WERI-Rb-1 (cell line): ENCODE measurements around the gene MED13.

Source experiments
- DNase-seq: peaks from one replicate; pipeline ENCODE4 v3.0.0-alpha.2; 2020
- H3K27ac ChIP-seq: fragments of 250-450 bp; sonication (Bioruptor Pico); 2 replicates; pipeline ENCODE4 v1.5.1; 2020; ENCODE audit warnings: mild to moderate bottlenecking, moderate library complexity
- H3K27me3 ChIP-seq: fragments of 250-450 bp; sonication (Bioruptor Pico); 2 replicates; pipeline ENCODE4 v1.5.1; 2021; ENCODE audit warnings: mild to moderate bottlenecking, low read depth, moderate library complexity; ENCODE audit not compliant: insufficient read depth, severe bottlenecking
- H3K36me3 ChIP-seq: fragments of 250-450 bp; sonication (Bioruptor Pico); 2 replicates; pipeline ENCODE4 v1.5.1; 2020; ENCODE audit warnings: mild to moderate bottlenecking, moderate library complexity
- H3K4me3 ChIP-seq: 2 replicates; pipeline ENCODE4 v1.5.1; 2011; ENCODE audit warnings: low read depth, mild to moderate bottlenecking, control low read depth, low read length
- H3K9me3 ChIP-seq: fragments of 250-450 bp; sonication (Bioruptor Pico); 2 replicates; pipeline ENCODE4 v1.5.1; 2021; ENCODE audit warnings: mild to moderate bottlenecking, moderate library complexity; ENCODE audit not compliant: severe bottlenecking
- TF ChIP-seq, protein P1 (sequence below): IDR thresholded peaks from 2 replicates; pipeline ENCODE4 v1.5.1; 2011; ENCODE audit warnings: low read depth, mild to moderate bottlenecking, control low read depth, inconsistent platforms, low read length

Gene MED13

DNA sequence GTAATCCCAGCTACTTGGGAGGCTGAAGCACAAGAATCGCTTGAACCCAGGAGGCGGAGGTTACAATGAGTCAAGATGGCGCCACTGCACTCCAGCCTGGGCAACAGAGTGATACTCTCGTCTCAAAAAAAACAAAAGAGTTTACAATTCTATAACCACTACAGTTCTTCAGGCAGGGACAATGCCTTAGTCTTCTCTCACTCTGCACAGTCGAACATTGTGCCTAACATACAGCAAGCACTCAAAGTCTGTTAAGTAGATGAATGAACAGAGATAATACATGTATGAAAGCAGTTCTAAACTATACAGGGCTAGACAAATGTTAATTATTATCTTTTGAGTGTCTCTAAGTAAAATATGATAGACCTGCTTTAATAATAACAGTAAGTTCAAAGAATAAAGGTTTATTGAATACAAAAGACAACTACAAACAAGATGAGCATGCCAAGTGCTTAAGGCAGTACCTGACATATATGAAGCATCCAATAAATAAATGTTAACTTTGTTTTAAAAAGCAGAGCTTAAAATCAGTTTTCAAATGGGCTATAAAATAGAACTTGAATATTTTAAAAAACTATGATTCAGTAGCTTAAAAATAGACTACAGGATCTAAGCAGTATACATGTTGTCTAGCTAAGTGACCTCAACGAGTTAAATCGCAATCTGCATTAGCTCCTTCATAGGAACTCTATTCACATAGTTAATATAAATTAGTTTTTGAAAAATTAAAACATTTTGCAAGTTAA is 156.6 kb downstream of the MED13 start:
- no peak for DNase-seq
- no peak overlapping the region for H3K4me3 ChIP-seq
- H3K36me3 ChIP-seq: peaks cover 83% of the 10 kb centered on the region
- H3K27ac ChIP-seq: no peak overlapping the region
- H3K27me3 ChIP-seq: no peaks in the 10 kb centered on the region
- TF ChIP-seq, protein P1, sequence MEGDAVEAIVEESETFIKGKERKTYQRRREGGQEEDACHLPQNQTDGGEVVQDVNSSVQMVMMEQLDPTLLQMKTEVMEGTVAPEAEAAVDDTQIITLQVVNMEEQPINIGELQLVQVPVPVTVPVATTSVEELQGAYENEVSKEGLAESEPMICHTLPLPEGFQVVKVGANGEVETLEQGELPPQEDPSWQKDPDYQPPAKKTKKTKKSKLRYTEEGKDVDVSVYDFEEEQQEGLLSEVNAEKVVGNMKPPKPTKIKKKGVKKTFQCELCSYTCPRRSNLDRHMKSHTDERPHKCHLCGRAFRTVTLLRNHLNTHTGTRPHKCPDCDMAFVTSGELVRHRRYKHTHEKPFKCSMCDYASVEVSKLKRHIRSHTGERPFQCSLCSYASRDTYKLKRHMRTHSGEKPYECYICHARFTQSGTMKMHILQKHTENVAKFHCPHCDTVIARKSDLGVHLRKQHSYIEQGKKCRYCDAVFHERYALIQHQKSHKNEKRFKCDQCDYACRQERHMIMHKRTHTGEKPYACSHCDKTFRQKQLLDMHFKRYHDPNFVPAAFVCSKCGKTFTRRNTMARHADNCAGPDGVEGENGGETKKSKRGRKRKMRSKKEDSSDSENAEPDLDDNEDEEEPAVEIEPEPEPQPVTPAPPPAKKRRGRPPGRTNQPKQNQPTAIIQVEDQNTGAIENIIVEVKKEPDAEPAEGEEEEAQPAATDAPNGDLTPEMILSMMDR: no peak
- H3K9me3 ChIP-seq: no peaks in the 10 kb centered on the region

DNA sequence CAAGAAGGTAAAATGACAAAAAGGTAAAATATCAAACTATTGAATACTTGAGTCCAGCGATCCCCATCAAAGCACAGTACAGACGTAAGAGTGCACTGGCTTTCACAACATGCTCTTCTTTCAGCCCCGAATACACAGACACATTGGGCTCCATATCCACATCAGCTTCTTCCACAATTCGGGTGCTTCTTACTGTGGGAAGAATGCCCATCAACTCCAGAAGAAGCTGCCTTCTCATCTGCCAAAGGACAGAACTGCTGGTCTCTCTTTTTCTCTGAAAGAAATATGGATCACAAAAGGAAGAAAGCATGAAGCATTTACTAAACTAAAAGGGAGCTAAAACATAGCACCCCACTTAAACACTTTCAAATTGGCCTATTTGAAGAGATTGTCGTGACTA is 157.7 kb downstream of the MED13 start:
- Histone ChIP-seq H3K36me3 (peaks cover 81% of the 10 kb centered on the region), H3K9me3 (no peaks in the 10 kb centered on the region), H3K27ac (no peak overlapping the region), H3K27me3 (no peaks in the 10 kb centered on the region), H3K4me3 (no peak overlapping the region)
- TF ChIP-seq, protein P1: no peak
- DNase-seq: no peak

DNA sequence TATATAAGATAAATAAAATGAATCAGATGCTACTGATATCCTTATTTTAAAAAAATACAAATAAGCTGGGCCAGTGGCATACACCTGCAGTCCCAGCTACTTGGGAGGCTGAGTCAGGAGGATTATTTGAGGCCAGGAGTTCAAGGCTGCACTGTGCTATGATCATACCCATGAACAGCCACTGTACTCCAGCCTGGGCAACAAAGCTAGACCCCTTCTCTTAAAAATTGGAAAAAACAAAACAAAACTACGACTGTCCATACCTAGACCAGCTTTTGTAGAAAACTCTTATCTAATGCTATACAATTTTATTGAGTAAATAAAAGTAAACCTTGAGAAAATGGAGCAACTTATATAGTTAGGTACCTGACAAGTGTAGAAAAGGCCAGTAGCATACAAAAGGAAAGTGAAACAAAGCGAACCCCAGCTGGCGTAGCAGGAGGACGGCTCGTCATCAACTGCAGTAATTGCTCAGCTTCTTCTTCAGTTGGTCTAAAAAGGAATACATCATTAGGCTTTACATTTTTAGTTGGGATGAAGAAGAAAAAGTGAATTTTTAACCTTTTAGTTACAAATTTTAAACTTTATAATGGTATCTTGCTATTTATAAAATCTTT is 160.9 kb downstream of the MED13 start:
- Histone ChIP-seq H3K4me3 (no peak overlapping the region), H3K27me3 (no peaks in the 10 kb centered on the region), H3K27ac (no peak overlapping the region), H3K9me3 (no peaks in the 10 kb centered on the region), H3K36me3 (peaks cover 79% of the 10 kb centered on the region)
- TF ChIP-seq, protein P1: no peak
- no peak for DNase-seq

DNA sequence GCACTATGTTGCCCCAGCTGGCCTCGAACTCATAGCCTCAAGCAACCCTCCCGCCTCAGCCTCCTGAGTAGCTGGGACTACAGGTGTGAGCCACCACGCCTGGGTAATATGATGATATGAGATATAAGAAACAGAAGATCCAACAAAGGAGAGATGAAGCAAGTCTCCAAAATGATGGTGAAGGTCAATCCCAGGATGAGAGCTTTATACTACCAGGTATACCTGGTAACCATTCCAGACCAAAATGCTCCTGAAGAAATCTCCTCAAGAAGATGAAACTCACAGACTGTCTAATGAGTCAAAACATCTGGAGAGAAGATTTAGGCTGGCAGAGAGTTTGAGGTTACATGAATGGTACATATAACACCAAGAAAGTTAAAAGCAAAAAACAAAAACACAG is 161.8 kb downstream of the MED13 start:
- Histone ChIP-seq H3K27ac (no peak overlapping the region), H3K9me3 (no peaks in the 10 kb centered on the region), H3K27me3 (no peaks in the 10 kb centered on the region), H3K36me3 (peaks cover 84% of the 10 kb centered on the region), H3K4me3 (no peak overlapping the region)
- no peak for DNase-seq
- TF ChIP-seq, protein P1: no peak

DNA sequence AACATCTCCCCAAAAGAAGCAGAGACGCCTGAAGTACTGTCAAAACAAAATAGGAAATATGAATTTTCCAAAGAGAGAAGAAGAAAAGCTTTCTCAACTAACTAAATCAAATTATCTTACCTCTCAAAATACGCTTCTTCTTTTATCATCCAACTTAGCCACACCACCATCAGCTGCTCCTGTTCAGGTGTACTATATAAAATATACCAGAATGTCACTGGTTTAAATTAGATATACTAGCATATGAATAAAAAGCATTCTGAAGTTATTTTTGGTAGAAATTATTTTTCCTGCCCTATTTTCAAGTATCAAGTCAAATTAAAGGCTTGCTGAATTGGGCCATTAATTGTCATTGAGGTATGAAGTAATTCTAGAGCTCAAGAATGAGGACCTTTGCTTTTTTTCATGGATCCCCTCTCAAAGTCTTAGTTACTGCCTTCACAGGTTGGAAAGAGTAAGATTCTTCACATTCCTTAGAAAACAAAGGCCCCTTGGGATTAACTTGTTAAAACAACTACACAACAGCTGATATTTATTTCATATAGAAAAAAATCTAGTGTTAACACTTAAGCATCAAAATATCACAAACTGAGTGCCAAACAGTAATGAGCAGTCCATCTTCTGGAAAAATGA is 167.4 kb downstream of the MED13 start:
- TF ChIP-seq, protein P1: no peak
- H3K27me3 ChIP-seq: no peaks in the 10 kb centered on the region
- H3K27ac ChIP-seq: no peak overlapping the region
- peaks cover 75% of the 10 kb centered on the region for H3K36me3 ChIP-seq
- no peak overlapping the region for H3K4me3 ChIP-seq
- no peaks in the 10 kb centered on the region for H3K9me3 ChIP-seq
- DNase-seq: no peak
